ENCODE results near the gene SLC35B1.

- no peak for TF ChIP-seq CTCF (conservative IDR thresholded peaks at IDR 0.05; ENCODE audit: low read length)
- no peak for TF ChIP-seq EZH2phosphoT487 (IDR thresholded peaks at IDR 0.05; ENCODE audit: borderline replicate concordance, low read depth, low read length)
Measured at GRCh38 chr17:49741692-49742076, 33.9 kb upstream of the SLC35B1 start.

Measured in OCI-LY7 (cell line).